ENCODE measurements around the gene CDH23. TPM values are rescaled to one million over a fixed set of nuclear protein-coding genes. Genes with fewer than 3 reads are reported as not detected.

The CDH23 gene
- total and polyA plus RNA-seq, 9 of the 15 experiments (the other 6 are each of a cell fraction or from before 2014, with no cell fraction given), result 0.18 to 1.2 (median 0.47) TPM

- no peak overlapping the region for H3K4me2 ChIP-seq (ENCODE audit: insufficient read depth, low read length)
- no peak for FAIRE-seq
- H3K79me2 ChIP-seq (ENCODE audit: control insufficient read depth, insufficient read depth, low read length), result no peaks in the 10 kb centered on the region
- no peaks in the 10 kb centered on the region for H3K9me1 ChIP-seq (ENCODE audit: control insufficient read depth, insufficient read depth, low read length)
- POLR2A ChIA-PET, result interaction anchor here (0.7 to 1.3 kb wide), 2 partner anchors 15 to 25 kb away, joined by 3 to 4 read pairs; no protein-coding TSS in a partner anchor
- in situ Hi-C loops (cut with MboI), result no loop called here
- no peaks in the 10 kb centered on the region for H3K36me3 ChIP-seq (ENCODE audit: control insufficient read depth, insufficient read depth, low read length)
- H2AFZ ChIP-seq (ENCODE audit: low read depth, low read length), result no peak overlapping the region; the same call in 1 of the 2 replicates
- no TSS peak for BruUV-seq (replicated peaks)
- H3K27me3 ChIP-seq (ENCODE audit: control insufficient read depth in 2 of 2, insufficient read depth in 2 of 2, low read length in 2 of 2), result peaks cover 28 to 52% of the 10 kb centered on the region in 2 experiments
- ATAC-seq, result no peak
- intact Hi-C loops (cut with micrococcal nuclease), result no loop called here
- H3K9me3 ChIP-seq (replicated peaks; ENCODE audit: control insufficient read depth, insufficient read depth, low read depth, low read length), result no peaks in the 10 kb centered on the region
- H3K4me3 ChIP-seq, result no peak overlapping the region
- H3K9ac ChIP-seq (ENCODE audit: insufficient read depth in 1 of 2, low read depth in 2 of 2, low read length in 2 of 2), result no peak overlapping the region
- no peak for DNase-seq (ENCODE audit: extremely low read depth in 1 of 4, low spot score in 3 of 4)
- WGBS (ENCODE audit: insufficient coverage, low coverage, missing lambda C conversion rate), result 1% methylated on average over 6 of the region's 6 CpGs
- CTCF ChIA-PET (ENCODE audit: low intra/inter-chr PET ratio), result no interaction called here
- no peaks in the 10 kb centered on the region for H4K20me1 ChIP-seq (replicated peaks; ENCODE audit: control insufficient read depth, insufficient read depth, low read length)
- H3K27ac ChIP-seq (ENCODE audit: extremely low read depth, low read depth, low read length), result no peak overlapping the region
- H3K4me1 ChIP-seq (replicated peaks in 1 of 2; ENCODE audit: control insufficient read depth in 2 of 2, insufficient read depth in 2 of 2, low read length in 2 of 2), result no peaks in the 10 kb centered on the region
- TF ChIP-seq DIDO1 (tag; IDR thresholded peaks at IDR 0.05; ENCODE audit: low read depth) (no peak), NFIC (IDR thresholded peaks at IDR 0.05) (no peak), BRD9 (IDR thresholded peaks at IDR 0.05; ENCODE audit: low read depth, partially characterized antibody) (no peak), ARID4B (CRISPR knock-in tag; IDR thresholded peaks at IDR 0.05) (no peak), ZNF280B (CRISPR knock-in tag; IDR thresholded peaks at IDR 0.05) (no peak), ZNF449 (CRISPR knock-in tag; IDR thresholded peaks at IDR 0.05) (no peak), CREB1 (IDR thresholded peaks at IDR 0.05) (no peak), CREB1 (CRISPR knock-in tag; IDR thresholded peaks at IDR 0.05) (no peak), CHD4 (IDR thresholded peaks at IDR 0.05; ENCODE audit: insufficient read depth, insufficient replicate concordance, low read depth, low read length, poor library complexity, severe bottlenecking) (no peak), MTA1 (IDR thresholded peaks at IDR 0.05; ENCODE audit: borderline replicate concordance) (no peak), ZBTB49 (CRISPR knock-in tag; IDR thresholded peaks at IDR 0.05; ENCODE audit: borderline replicate concordance) (no peak), SNRNP70 (optimal IDR thresholded peaks at IDR 0.05; ENCODE audit: low read depth, low read length) (no peak), NRF1 (conservative IDR thresholded peaks at IDR 0.05 in 1 of 2, IDR thresholded peaks at IDR 0.05 in 1 of 2) (no peak)
Measured at GRCh38 chr10:71492872-71493271, 96.2 kb downstream of the CDH23 start.
